Hepatocyte (in vitro differentiated cells): ENCODE data around the gene MX2.
"Not testable (repeated sequence)": the region's sequence is repeated elsewhere in the genome, so short reads cannot be mapped to it uniquely, and the experiment has no call there.

Experiments used
- EZH2phosphoT487 ChIP-seq: fragments of 200-600 bp; sonication (generic); IDR thresholded peaks from one replicate; pipeline ENCODE4 v1.6.1; 2018; ENCODE audit warnings: antibody characterized with exemption, mild to moderate bottlenecking, low read depth, moderate library complexity; ENCODE audit not compliant: unreplicated experiment, severe bottlenecking
- TF ChIP-seq, protein P1 (sequence below): fragments of 200-600 bp; sonication (generic); IDR thresholded peaks from 2 replicates; pipeline ENCODE4 v1.5.1; 2016; ENCODE audit warnings: antibody characterized with exemption, mild to moderate bottlenecking; ENCODE audit not compliant: poor library complexity

DNA sequence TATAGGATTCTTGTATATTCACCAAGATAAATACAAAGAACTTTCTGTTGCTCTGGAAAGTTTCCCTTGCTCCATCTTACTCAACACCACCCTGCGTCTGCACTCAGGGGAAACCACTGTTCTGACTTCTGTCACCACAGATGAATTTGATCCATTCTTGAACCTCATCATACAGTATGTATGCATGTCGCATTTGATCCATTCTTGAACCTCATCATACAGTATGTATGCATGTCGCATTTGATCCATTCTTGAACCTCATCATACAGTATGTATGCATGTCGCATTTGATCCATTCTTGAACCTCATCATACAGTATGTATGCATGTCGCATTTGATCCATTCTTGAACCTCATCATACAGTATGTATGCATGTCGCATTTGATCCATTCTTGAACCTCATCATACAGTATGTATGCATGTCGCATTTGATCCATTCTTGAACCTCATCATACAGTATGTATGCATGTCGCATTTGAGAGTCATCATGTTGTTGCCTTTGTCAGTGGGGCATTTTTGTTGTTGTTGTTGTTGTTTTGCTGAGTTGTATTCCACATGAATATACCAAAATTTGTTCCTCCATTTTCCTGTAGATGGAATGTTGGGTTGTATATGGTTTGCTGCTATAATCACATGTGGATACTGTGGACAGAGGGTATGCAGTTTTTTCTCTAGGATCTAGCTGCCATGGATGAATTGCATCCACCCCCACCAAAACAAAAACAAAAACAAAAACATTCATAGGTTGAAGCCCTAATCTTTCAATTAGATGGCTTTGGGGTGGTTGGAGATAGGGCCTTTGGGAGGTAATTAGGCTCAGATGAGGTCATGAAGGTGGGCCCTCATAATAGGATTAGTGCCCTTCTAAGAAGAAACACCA lies 48.3 kb upstream of the MX2 start:
- not testable (repeated sequence) for TF ChIP-seq EZH2phosphoT487
- TF ChIP-seq, protein P1, sequence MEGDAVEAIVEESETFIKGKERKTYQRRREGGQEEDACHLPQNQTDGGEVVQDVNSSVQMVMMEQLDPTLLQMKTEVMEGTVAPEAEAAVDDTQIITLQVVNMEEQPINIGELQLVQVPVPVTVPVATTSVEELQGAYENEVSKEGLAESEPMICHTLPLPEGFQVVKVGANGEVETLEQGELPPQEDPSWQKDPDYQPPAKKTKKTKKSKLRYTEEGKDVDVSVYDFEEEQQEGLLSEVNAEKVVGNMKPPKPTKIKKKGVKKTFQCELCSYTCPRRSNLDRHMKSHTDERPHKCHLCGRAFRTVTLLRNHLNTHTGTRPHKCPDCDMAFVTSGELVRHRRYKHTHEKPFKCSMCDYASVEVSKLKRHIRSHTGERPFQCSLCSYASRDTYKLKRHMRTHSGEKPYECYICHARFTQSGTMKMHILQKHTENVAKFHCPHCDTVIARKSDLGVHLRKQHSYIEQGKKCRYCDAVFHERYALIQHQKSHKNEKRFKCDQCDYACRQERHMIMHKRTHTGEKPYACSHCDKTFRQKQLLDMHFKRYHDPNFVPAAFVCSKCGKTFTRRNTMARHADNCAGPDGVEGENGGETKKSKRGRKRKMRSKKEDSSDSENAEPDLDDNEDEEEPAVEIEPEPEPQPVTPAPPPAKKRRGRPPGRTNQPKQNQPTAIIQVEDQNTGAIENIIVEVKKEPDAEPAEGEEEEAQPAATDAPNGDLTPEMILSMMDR: not testable (repeated sequence)
